ENCODE data around the gene CNTNAP2. TPM values are rescaled to one million over a fixed set of nuclear protein-coding genes. Genes with fewer than 3 reads are reported as not detected.
"Not testable (repeated sequence)": the region's sequence is repeated elsewhere in the genome, so short reads cannot be mapped to it uniquely, and the experiment has no call there.

CNTNAP2 gene
- total RNA-seq, 1 donor from 2014 or later = 1.3 TPM

DNA sequence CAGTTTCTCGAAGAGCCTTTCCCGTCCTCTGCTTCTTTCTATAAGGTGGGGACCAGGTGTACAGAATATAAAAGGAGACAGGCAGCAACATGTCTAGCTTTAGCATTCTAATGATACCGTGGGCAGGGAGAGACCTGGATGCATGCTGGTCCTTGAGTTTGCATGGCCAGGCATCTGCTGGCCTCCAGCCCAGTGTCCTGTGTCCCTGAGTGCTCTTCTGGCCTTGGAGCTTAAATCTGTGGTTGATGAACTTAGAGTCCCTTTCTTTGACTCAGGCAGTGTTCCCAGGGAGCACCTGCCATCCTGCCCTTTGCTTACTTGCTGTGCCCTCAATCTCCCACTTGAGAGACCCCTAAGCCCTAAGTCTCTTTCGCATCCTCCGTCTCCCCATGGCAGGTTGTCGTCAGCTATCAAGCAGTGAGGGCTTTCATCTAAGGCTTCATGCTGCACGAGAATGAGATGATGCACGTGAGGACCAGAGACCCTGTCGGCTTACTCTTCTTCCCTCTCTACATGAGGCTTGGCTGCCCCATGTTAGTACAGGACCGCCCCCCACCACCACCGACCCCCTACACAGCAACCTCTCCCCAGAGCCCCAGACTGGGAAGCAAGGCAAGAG, 2160.6 kb downstream of the CNTNAP2 start:
- no peak for DNase-seq (ENCODE audit: low spot score)

DNA sequence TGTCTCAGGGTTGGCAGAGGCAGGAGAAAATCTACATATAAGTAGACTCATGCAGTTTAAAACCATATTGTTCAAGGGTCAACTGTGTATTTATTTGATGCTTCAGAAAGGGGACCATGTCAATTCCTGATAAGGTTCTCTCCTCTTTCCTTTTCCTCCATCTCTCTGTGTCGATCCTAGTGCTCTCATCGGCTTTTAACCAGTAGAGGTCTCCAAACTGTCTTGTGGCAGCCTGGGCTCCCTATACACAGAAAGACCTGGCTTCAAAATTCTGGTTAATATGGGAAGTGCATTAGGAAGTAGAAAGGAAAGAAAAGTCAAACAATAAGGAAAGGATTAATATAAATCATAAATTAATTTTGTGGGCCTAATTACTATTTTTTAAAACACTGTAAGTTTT, 2169.5 kb downstream of the CNTNAP2 start:
- DNase-seq (ENCODE audit: low spot score) = no peak

DNA sequence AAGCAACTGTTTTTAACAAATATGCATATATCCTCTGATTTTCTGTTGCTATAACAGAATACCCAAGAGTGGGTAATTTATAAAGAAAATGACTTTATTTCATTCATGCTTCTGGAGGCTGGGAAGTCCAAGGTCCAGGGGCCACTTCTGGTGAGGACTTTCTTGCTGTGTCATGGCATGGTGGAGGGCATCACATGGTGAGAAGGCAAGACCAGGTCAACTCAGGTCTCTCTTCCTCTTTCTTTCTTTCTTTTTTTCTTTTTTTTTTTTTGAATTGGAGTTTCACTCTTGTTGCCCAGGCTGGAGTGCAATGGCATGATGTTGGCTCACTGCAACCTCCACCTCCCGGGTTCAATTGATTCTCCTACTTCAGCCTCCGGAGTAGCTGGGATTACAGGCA, 2170.9 kb downstream of the CNTNAP2 start:
- no peak for DNase-seq (ENCODE audit: low spot score)

DNA sequence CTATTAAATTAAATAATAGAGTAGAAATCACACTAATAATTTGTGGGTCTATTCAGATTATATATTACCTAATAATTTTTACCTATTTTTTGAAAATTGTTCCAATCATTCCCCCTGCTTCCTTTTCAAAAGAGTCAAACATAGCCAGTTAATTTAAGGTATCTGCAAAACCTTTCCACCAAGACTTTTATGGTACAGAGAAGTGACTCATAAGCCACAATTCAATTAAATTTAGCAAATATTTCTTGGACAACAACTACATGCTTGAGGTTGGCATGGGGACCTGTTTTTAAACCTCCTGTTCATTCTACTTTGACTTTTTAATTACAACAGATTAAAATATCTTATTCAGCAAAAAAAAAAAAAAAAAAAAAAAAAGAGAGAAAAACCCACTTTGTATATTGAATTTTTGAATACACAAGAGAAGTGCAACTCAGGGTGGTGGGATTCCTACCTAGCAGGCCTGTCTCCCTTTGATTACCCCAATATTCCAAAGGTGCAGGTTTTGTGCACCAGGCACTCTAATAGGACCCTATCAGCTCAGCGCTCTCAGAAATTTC, 2172.1 kb downstream of the CNTNAP2 start:
- DNase-seq (ENCODE audit: low spot score) = no peak

DNA sequence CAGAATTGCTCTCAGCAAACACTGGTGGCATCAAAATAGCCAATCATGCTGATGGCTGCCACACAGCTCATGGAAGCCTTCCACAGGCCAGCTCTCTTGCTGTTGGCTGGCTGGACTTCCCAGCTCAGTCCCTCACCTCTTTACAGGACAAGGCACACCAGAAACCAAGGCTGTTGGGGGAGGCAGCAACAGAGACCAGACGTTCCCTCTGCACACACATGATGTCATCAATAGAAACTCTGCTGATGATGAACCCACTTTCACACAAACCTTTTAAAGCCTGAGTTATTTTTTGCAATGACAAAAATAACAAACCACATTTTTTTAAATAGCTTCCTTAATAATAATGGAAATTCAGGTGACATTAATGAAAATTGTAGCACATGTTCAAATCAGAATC, 2173.0 kb downstream of the CNTNAP2 start:
- DNase-seq (ENCODE audit: low spot score) = no peak

DNA sequence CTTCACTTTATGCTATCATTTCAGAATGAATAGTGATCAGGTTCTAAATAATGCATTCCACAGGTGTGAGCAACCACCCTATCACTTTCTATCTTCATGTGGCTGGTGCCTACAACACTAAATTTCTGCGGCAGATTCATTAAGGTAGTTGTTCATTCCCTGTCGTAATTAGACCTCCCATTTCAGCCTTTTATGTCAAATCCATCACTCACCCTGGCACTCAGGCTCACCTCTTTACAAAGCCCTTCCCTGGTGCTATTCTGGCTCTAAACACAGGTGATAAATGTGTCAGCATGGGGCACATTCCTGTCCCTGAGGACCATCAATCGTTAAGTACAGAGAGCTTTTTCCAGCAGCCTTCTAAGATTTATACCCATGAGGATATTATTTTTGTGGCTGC, 2173.9 kb downstream of the CNTNAP2 start:
- DNase-seq (ENCODE audit: low spot score) = no peak

DNA sequence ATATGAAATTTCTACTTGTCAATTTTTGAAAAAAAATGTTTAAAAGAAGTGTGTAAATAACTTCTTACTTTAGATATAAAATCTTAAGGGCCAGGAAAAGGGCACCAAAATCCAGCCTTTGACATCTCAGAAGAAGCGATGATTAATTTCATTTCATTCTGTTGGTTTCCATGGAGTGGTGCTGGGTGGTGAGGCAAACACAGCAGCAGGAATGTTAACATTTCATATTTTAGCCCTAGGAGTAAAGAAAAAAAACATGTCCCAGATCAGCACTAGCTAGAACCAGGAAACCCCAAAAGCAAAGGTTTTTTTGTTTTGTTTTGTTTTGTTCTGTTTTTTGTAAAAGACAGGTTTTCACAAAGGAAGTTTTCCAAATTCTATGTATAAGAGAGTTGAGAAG, 2175.2 kb downstream of the CNTNAP2 start:
- DNase-seq (ENCODE audit: low spot score) = no peak

DNA sequence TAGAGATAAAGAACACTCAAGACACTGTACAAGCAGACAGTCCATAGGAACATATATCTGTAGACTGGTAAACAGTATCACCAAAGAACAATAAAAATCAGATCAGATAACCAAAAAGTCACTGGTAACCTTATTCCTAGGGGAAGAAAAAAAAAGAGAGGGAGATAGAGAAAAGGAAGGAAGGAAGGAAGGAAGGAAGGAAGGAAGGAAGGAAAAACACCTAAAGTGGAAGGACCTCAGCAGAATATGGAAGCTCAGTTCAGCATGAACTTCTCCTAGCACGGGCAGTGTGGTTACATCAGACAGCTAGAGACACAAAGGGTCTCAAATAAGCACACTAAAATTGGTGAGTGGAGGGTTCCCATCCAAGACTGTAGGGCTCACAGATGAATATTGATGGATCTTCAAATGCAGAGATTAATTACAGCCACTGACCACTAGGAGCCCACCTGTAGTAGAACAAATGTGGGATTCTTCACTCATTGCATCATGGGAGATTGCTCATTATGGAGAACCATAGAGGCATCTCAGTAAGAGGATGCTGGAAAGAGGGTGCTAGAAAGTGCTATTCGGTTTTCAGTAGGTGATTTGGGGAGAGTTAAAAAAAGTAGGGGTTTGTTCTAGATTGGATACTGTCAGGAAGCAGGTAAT, 2180.5 kb downstream of the CNTNAP2 start:
- no peak for DNase-seq (ENCODE audit: low spot score)

DNA sequence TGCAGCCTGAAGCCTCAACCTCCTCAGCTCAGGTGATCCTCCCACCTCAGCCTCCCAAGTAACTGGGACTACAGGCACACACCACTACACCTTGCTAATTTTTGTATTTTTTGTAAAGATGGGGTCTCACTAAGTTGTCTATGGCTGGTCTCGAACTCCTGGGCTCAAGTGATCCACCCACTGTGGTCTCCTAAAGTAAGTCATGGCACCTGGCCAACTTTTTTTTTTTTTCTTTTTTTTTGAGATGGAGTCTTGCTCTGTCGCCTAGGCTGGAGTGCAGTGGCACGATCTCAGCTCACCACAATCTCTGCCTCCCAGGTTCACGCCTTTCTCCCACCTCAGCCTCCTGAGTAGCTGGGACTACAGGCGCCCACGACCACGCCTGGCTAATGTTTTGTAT, 2182.2 kb downstream of the CNTNAP2 start:
- DNase-seq (ENCODE audit: low spot score) = not testable (repeated sequence)

DNA sequence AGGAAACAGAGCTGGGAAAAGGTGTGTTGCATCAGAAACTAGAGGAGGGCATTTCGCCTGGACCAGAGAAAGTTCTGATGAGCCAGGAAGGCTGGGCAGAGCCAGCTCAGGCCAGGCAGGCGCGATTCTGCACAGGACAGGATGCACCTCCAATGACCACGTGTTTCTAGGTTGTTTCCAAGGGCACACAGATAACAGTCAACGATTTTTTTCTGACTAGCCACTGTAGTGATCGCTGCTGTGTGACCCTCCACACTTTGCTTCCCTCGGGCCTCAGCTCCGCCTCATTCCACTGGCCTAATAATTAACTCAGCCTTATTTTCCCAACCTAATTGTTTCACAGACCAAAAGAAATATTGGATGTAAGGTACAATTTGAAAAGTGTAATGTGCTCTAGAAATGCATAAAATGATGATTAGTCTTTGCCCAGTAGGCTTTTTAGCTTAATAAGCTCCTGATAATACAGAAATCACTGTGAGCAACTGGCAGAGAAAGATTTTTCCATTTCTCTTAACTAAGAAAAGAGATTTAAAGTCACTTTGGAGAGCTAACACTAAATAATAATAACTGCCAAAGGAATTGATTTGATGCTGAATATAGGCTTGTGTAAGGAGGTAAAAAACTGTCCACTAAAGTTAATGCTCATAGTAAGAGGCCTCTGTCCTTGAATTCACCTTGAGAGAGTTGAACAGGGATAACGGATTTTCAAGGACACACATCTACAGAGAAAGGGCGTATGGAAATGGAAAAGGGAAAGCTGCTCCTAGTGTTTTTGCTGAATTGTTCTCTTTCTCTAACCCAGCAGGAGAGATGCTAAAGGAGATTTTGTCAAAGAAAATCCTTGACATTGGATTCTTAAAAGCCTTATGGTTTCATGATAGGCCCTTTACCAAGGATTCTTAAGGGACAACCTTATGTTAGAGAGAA, 2183.0 kb downstream of the CNTNAP2 start:
- DNase-seq (ENCODE audit: low spot score) = no peak

DNA sequence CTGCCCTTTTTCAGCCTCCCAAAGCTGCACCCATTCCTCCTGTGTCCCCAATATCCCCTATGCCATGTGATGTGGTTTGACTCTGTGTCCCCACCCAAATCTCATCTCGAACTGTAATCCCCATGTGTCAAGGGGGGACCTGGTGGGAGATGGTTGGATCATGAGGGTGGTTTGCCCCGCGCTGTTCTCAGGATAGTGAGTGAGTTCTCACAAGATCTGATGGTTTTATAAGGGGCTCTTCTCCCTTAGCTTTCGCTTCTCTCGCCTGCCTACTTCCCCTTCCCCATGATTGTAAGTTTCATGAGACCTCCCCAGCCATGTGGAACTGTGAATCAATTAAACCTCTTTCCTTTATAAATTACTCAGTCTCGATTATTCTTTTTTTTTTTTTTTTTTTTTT, 2185.8 kb downstream of the CNTNAP2 start:
- not testable (repeated sequence) for DNase-seq (ENCODE audit: low spot score)

DNA sequence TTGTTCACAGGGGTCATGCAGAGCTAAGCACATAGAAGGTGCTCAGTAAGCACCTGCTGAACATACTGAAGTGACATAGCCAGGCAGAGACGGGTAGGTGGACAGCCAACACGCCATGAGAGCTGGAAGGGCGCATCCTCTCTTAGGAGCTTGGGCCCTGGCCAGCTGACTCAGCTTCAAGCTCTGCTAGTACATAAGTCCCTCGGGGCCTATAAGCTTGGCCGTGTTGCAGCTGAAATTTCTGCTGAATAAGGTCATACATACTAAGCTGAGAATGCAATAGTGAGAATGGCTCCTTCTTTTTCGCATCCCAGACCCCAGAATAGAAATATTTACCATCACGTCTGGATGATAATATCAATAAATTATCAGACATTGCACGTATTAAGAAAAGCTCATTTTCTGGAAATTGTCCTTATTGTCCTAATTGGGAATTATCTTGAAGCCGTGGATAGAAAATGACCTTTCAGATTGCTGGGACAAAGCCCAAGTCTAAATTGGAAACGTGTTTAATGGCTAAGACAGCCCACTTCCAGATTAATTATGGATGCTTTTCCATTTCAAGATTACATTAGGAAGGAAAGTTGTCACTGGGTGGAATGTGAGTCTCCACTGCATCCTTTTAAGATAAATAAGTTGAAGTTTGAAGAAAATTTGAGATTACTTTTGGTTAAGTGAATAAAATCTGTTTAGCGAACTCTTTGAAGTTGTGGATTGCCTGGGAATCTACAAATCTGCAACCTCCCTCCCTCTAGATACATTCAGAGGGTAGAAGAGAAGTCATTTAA, 2186.9 kb downstream of the CNTNAP2 start:
- no peak for DNase-seq (ENCODE audit: low spot score)

DNA sequence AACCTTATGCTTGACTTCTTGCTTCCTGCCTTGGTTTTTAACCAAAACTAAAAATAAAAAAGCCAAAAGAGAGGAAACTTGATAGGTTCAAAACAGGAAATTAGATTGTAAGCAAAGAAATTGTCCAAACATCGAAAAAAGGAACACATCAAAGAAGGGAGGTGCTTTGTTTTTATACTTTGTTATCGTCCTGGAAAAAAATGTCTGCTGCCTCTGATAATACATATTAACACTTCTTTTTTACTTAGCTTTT, 2187.4 kb downstream of the CNTNAP2 start:
- DNase-seq (ENCODE audit: low spot score) = no peak

DNA sequence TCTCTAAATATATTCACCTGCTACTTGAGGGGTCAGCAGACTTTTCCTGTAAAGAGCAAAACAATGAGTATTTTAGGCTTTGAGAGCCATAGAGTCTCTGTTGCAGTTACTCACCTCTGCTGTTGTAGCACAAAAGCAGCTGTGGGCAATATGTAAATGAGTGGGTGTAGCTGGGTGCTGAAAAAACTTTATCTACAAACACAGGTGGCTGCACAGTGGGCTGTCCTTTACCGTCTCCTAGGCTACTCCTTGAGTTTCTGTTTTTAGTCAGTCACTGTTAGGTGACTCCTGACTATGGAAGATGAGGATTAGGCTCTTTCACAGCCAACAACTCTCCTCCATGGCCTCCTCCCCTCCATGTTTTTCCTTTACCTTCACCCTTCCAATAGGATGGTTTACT, 2187.9 kb downstream of the CNTNAP2 start:
- no peak for DNase-seq (ENCODE audit: low spot score)

DNA sequence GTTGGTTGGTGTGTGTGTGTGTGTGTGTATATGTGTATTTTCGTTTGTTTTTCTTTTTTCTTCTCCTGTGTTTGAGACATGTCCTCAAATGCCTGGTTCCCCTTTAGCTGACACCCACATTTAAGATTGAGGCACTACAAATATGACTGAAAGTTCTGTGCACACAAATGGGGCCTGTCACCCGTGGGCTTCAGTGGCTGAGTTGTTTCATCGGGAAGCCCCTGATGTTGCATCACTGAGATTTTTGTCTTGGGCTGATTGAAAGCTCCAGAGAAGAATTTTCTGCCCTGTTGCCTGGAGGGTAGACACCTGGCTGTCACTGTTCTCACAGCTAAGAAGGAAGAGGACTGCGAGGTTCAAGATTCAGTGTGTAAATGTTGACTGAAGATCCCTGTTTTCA, 2190.2 kb downstream of the CNTNAP2 start:
- no peak for DNase-seq (ENCODE audit: low spot score)

DNA sequence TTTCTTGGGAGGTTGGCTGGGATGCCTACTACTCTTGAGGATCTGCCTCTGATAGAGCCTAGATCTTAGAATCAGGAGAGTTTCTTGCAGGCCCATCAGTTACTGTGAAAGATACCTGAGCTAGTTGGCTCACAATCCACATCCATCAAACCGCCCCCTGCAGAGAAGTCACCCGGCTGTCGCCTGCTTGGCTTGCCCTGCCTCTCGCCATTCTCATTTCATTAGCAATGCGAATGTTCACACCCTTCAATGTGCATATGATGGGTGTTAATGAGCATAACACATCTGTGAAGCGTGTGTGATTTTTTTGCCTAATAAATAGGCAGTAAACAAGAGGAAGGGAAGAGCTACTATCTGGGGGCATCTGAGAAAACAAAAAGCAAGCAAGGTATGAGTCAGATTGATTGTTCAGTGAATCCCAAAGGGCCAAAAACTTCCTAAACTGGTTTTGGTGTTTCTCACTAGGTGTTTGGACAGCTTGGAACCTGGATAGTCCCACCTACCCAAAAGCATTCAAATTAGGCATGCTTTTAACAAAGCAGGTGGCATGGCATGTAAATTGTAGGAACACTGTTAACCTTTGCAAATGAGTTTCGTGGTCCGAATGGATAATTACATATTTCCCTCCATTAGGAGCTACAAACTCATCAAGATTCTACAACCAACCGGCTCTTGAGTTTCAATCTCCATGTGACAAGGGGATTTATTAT, 2201.7 kb downstream of the CNTNAP2 start:
- no peak for DNase-seq (ENCODE audit: low spot score)

DNA sequence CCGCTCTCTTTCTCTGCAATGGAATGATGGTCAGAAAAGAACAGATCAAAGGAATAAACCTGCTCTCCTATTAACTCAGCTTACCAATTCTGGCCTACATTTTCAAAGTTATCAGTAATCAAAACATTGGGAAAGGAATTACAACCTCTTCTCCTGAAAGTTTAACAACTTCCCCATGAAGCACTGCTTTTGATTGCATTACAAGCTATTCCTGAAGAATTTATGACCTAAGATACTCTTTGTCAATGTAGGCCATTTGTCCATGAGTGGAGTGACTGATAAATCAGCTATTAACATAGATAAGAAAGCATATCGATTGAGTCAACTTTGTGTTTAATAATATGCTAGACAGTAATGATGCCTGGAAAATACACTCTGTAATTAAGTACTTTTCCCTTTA, 2202.2 kb downstream of the CNTNAP2 start:
- no peak for DNase-seq (ENCODE audit: low spot score)

DNA sequence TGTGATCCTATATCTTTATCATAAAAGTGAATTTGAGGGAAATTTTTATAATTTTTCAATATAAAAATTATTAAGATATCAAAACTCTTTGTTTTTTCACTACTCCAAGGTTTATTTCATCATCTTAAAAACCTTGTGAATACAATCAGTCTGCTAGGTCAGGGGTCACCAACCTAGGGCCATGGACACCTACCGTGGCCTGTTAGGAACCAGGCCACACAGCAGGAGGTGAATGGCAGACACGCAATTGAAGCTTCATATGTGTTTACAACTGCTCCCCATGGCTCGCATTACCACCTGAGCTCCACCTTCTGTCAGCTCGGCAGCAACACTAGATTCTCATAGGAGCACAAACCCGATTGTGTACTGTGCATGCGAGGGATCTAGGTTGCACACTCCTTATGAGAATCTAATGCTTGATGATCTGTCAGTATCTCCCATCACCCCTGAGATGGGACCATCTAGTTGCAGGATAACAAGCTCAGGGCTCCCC, 2202.8 kb downstream of the CNTNAP2 start:
- DNase-seq (ENCODE audit: low spot score) = no peak

DNA sequence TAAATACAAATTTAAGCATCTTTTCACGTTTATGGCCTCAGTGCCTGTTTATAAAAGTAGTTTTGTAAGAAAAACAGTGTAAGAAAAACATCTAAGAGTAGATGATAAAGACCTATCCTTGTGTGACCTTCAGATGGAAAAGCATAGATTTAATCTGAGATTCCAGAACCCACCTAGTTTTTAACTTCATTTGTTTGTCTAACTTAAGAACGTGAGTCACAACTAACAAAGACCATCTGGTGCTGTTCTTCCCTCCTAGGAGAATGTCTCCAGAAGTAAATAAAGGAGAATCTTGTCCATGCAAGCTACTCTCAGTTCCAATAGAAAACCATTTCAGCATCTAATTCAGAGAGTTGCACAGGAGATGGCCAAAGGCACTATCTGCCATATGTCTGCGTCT, 2208.6 kb downstream of the CNTNAP2 start:
- no peak for DNase-seq (ENCODE audit: low spot score)

DNA sequence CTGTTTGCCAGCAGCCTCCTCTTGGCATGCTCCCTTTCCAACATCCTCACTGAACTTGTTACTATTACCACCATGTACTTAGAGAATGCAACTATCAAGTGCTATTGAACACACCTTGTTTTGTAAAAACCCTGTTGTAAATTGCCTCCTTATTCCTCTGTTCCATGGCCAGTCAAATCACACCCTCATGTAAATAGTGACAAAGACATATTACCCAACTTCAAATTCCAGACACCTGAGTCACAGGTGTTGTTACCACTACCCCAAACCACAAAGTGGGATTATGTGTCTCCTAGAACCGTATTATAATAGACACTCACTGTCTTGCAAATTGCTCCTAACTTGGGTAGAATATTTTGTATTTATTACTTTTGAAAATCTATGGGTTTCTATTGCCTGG, 2210.8 kb downstream of the CNTNAP2 start:
- DNase-seq (ENCODE audit: low spot score) = no peak

DNA sequence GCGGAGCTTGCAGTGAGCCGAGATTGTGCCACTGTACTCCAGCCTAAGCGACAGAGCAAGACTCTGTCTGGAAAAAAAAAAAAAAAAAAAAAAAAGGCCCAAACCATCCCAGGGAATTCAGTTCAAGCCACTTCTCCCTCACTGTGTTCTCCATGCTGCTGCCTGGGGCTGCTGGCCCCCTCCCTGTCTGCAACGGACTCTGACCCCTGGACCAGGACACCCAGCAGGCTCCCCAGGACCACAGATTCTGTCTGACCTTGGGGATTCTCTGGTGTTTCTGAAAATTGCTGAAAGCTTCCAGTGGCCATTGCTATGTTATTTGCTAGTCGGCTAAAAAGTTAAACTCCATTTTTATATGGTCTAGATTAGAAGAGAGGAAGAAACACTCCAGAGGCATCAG, 2212.3 kb downstream of the CNTNAP2 start:
- DNase-seq (ENCODE audit: low spot score) = no peak
